Thymus (tissue), 11 donors: ENCODE measurements around the gene RAPGEF1. TPM values are rescaled to one million over a fixed set of nuclear protein-coding genes. Genes with fewer than 3 reads are reported as not detected.
"Not testable (repeated sequence)": the region's sequence is repeated elsewhere in the genome, so short reads cannot be mapped to it uniquely, and the experiment has no call there.

Experiments used
- DNase-seq, 9 donors: peaks; one replicate each; pipeline ENCODE4 v3.0.0-alpha.2; 2013; ENCODE audit warnings: low spot score in 9 of 9, low read depth in 6 of 9, missing footprints in 1 of 9
- H3K27ac ChIP-seq, 2 donors: one replicate each; pipeline ENCODE4 v1.5.1; 2013; ENCODE audit warnings: control low read depth in 1 of 2, low read depth in 1 of 2, low read length in 1 of 2, mild to moderate bottlenecking in 1 of 2, moderate library complexity in 1 of 2
- H3K27me3 ChIP-seq, 2 donors: one replicate each; pipeline ENCODE4 v1.5.1; 2013; ENCODE audit warnings: low read length in 1 of 2; ENCODE audit not compliant: control insufficient read depth in 2 of 2, insufficient read depth in 1 of 2
- H3K36me3 ChIP-seq, 2 donors: one replicate each; pipeline ENCODE4 v1.5.1; 2013; ENCODE audit warnings: low read length in 1 of 2, mild to moderate bottlenecking in 1 of 2, moderate library complexity in 1 of 2; ENCODE audit not compliant: control insufficient read depth in 2 of 2, insufficient read depth in 2 of 2
- H3K4me1 ChIP-seq, 2 donors: one replicate each; pipeline ENCODE4 v1.5.1; 2013; ENCODE audit warnings: low read length in 2 of 2; ENCODE audit not compliant: control insufficient read depth in 2 of 2, insufficient read depth in 2 of 2
- H3K4me3 ChIP-seq, 2 donors: one replicate each; pipeline ENCODE4 v1.5.1; 2013; ENCODE audit warnings: low read length in 2 of 2, control low read depth in 1 of 2, mild to moderate bottlenecking in 1 of 2
- H3K9me3 ChIP-seq, 2 donors: one replicate each; pipeline ENCODE4 v1.5.1; 2013; ENCODE audit warnings: low read length in 1 of 2, mild to moderate bottlenecking in 1 of 2; ENCODE audit not compliant: control insufficient read depth in 2 of 2, insufficient read depth in 1 of 2
- WGBS: extraction: QIAGEN DNeasy Blood & Tissue Kit; methylation state at CpG from one replicate; pipeline ENCODE4 v1.1.7; 2013; 5-methylcytosine and 5-hydroxymethylcytosine counted together
- polyA plus RNA-seq: library from polyadenylated mRNA; stranded (reverse); fragments of 200-250 nt; gene quantifications from one replicate; pipeline ENCODE4 v1.2.3, GENCODE V29; 2013
- total RNA-seq: library from RNA; stranded (reverse); fragments of 120-200 nt; gene quantifications from one replicate; pipeline ENCODE4 v1.2.4, GENCODE V29; 2013
- donor health status: healthy.

The RAPGEF1 gene
- total and polyA plus RNA-seq, 2 donors: 21.6 to 25.9 TPM

DNA sequence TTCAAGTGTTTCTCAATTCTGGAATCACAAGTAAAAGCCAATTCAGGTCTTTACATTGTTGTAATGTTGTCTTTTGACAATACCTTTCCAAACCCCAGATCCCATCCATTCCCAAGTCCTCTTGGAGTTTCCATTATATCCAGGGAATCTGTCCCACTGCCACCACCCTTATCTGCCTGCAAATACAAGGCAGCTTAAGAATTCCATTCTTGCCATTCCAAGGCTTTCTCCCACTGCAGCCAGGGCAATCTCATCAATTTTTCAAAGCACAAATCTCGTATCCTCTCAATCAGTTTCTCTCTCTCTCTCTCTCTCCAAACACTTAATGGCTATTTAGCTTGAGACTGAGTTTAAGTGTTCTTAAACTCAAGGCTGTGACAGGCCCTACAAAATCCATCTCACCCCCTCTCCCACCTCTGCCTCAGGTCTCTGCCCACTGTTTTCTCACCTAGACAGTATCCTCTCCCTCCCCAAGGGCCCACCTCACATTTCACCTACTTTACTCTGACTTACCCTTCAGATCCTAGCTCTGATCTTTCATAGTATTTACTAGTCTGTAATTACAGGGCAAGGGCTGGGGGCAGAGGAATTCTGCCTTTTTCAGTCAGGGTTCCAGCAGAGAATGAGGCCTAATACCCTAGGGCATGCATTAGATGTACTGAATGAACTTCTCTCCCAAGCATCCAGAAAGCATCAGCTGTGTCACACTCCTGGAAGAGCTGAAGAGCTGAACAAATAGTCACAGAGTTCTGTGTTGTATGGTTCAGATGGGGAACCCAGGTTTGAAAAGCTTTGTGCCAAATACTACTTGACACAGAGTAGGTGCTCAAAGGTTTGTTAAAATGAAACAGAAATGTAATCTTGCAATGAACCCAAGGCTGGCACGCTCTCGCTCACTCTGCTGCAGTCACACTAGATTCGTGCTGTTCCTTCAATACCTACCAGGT is 46.0 kb downstream of the RAPGEF1 start:
- Histone ChIP-seq H3K27ac (no peak overlapping the region), H3K4me3 (no peak overlapping the region), H3K27me3 (no peaks in the 10 kb centered on the region), H3K4me1 (peaks cover 6 to 44% of the 10 kb centered on the region in 2 donors), H3K9me3 (no peaks in the 10 kb centered on the region), H3K36me3 (no peaks in the 10 kb centered on the region)
- DNase-seq: no peak
- WGBS: 88% methylated on average over 4 of the region's 4 CpGs

DNA sequence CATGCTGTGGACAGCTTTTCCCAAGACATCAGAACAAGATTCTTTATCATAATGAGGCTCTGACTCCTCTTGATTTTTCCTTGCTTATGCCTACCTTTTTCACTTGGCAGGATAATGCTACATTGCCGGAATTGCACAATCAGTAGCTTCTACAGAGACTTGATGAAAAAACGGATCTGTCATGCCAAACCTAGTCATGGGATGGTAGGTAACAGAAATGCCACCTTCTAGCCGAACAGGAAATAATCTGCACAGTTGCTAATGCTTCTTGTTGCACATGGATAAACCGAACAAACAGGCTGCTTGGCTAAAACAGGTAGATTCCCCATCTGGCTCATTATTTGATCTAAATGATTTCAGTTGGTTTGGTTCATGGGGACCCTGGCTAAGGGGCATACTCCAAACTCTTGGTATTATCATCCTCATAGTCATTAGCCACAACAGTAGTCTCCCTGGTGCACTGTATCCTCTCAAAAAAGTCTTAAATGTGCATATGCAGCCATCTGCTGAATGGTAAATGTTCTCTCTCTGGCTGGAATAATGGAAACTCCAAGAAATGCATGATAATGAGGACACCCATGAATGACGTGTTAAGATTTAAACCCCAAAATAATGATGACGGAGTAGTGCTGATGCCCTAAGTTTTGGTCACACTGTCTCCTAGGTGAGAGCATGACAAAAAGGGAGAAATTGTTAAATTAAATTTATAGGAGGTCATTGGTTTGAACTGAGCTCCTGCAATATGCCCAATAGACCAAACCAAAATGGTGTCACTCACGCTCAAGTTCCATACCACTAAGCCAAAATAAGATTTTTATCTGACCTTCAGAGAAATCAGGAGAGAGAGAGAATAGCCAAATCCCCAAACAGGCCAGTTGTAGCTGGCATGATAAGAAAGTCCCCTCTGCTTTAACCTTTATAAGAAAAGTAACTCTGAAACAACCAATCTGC is 47.0 kb downstream of the RAPGEF1 start:
- WGBS: 94% methylated on average over 7 of the region's 7 CpGs
- H3K9me3 ChIP-seq: no peaks in the 10 kb centered on the region
- no peaks in the 10 kb centered on the region for H3K36me3 ChIP-seq
- no peak overlapping the region for H3K27ac ChIP-seq
- H3K4me1 ChIP-seq: peaks cover 3 to 34% of the 10 kb centered on the region in 2 donors
- no peaks in the 10 kb centered on the region for H3K27me3 ChIP-seq
- no peak for DNase-seq
- no peak overlapping the region for H3K4me3 ChIP-seq

DNA sequence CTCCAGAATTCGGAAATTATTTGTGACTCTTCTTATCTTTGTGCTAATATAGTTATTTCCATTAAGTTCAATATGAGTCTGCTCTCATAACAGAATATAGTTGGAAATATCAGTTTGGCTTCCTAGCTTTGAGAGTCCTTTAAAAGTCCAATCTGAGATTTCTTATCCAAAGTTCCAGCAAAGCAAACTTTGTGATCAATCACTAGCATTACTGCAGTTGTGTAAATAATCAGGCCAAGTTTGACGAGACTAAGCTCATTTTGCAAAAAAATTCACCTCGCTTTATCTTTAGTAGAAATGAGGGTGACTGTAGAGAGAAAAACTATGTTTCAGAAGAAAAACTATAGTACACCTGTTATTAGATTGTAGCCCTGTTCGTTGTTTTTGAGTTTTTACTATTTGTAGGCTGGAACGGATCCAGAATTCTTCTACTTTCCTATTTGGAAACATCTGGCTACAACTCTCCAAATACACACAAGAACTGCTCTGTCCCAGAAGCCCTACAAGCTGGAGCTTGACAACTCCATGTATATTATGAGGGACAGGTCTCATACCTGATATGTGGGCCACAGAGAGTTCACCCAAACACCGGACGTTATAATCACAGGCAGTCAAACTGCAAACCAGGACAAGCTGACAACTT is 47.8 kb downstream of the RAPGEF1 start:
- Histone ChIP-seq H3K27ac (no peak overlapping the region), H3K4me3 (no peak overlapping the region), H3K36me3 (no peaks in the 10 kb centered on the region), H3K4me1 (peaks cover 3 to 26% of the 10 kb centered on the region in 2 donors), H3K27me3 (no peaks in the 10 kb centered on the region), H3K9me3 (no peaks in the 10 kb centered on the region)
- DNase-seq: no peak
- WGBS: 94% methylated on average over 7 of the region's 7 CpGs

DNA sequence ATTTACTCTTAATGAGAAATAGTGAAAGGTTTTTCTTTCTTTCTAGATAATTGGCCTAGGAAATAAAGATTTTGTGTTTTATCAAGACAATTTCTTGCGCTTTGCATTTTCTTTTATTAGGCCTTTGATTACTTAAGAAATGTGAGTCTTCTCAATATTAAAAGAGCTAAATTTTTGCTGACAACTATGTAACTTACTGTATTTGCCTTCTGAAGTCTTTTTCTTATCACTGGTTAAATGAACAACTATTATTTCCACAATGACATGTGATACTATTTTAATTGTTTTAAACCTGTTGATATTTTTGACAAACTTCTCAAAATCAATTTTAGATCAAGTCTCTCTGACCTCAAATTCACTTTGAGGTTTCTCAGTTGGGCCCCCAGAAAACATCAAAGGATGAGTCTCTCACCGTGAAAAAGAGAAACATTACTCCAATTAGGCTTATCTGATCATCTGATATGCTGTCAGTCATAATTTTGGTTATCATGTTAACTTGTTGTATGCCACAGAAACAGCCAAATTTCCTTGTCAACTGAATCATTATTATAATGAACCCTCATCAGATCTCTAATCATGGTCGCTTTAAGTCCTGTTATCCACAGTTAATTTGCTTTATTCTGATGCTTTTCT is 48.8 kb downstream of the RAPGEF1 start:
- Histone ChIP-seq H3K27me3 (no peaks in the 10 kb centered on the region), H3K4me3 (no peak overlapping the region), H3K9me3 (no peaks in the 10 kb centered on the region), H3K36me3 (no peaks in the 10 kb centered on the region), H3K4me1 (peaks cover 3 to 23% of the 10 kb centered on the region in 2 donors), H3K27ac (no peak overlapping the region)
- WGBS: 57% methylated on average over 3 of the region's 3 CpGs
- DNase-seq: no peak

DNA sequence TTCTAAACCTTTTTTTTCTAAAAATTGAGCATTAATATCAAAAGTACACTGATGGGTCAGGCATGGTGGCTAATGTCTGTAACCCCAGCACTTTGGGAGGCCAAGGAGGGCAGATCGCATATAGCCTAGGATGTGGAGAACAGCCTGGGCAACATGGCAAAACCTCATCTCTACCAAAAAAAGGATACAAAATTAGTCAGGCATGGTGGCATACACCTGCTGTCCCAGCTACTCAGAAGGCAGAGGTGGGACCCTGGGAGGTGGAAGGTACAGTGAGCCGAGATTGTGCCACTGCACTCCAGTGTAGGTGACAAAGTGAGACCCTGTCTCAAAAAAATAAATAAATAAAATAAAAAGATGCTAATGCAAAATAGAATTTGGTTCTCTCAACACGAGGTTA is 49.4 kb downstream of the RAPGEF1 start:
- no peak for DNase-seq
- Histone ChIP-seq H3K4me3 (no peak overlapping the region), H3K36me3 (no peaks in the 10 kb centered on the region), H3K27me3 (no peaks in the 10 kb centered on the region), H3K9me3 (no peaks in the 10 kb centered on the region), H3K4me1 (peaks cover 0 to 17% of the 10 kb centered on the region in 2 donors), H3K27ac (no peak overlapping the region)
- WGBS: 94% methylated on average over 3 of the region's 3 CpGs

DNA sequence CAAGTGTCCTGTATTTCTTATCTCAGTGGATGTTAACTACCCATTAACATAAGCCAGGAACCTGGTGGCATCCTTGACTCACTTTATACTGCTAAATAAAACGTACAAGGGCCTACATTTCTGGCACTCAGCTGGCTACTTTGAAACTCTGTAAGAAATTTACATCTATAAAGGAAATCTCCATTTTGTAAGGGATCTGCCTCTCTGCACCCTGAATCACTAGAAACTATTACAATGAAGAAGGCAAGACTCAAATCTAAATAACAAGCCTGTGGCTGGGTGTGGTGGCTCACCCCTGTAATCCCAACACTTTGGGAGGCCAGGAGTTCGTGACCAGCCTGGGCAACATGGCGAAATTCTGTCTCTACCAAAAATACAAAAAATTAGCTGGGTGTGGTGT is 51.5 kb downstream of the RAPGEF1 start:
- H3K27me3 ChIP-seq: no peaks in the 10 kb centered on the region
- peaks cover 0 to 4% of the 10 kb centered on the region in 2 donors for H3K4me1 ChIP-seq
- no peak overlapping the region for H3K4me3 ChIP-seq
- 96% methylated on average over 3 of the region's 3 CpGs for WGBS
- H3K9me3 ChIP-seq: no peaks in the 10 kb centered on the region
- H3K36me3 ChIP-seq: no peaks in the 10 kb centered on the region
- no peak for DNase-seq
- H3K27ac ChIP-seq: no peak overlapping the region

DNA sequence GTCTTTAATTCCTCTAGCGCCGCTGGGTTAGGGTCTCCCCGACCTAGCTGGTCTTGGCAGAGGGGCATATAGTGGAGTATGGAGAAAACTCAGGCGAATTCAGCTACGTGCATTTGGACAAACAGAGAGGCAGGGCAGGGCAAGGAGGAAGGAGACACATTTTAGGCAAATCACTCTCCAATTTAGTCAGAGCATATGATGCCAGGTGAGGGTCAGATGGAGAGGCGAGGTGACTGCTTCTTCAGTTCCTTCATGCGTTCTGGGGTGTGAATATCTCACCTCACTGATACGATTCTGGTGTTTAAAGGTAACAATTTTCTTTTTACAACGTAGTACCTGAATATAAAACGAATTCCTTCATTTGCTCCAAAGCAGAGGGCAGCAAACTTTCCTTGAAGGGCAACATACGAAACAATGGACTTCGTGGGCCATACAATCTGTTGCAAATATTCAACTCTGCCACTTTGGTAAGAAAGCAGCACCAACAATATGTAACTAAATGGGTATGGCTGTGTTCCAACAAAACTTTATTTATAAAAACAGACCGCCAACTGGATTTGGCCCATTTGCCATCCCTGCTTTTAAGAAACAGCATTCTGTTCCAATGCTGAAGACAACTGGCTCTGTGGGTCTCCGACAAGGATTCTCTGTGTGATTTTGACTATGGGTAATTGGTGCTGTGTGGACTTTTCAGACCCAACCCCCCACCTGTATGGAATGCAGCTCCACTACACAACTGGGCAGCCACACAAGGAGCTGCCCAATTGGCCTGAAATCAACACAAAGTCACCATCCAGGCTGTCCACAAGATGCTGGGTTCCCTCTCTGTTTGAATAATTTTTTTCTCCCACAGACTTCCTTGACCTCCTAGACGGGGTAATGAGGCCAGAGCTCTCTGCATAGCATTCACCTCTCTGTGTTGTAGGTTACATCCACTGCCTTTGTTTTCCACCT is 53.8 kb downstream of the RAPGEF1 start:
- Histone ChIP-seq H3K36me3 (no peaks in the 10 kb centered on the region), H3K4me3 (no peak overlapping the region), H3K27me3 (no peaks in the 10 kb centered on the region), H3K27ac (no peak overlapping the region), H3K9me3 (no peaks in the 10 kb centered on the region), H3K4me1 (peaks cover 0 to 4% of the 10 kb centered on the region in 2 donors)
- no peak for DNase-seq
- WGBS: 98% methylated on average over 15 of the region's 15 CpGs

DNA sequence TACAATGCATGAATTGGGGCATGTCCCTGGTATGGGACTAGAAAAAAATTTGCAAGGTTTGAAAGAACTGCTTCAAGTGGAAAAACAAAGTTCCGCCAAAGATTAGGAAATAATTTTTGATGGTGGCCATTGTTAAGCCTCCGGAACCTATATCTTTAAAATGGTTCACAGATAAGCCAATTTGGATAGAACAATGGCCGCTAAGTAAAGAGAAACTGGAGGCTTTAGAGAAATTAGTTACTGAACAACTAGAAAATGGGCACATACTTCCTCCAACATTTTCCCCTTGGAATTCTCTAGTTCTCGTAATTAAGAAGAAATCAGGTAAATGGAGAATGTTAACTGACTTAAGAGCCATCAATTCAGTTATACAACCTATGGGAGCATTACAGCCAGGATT is 56.8 kb downstream of the RAPGEF1 start:
- 98% methylated on average over 4 of the region's 4 CpGs for WGBS
- H3K27me3 ChIP-seq, H3K4me3 ChIP-seq, DNase-seq, H3K36me3 ChIP-seq, H3K27ac ChIP-seq, H3K9me3 ChIP-seq: not testable (repeated sequence)
- H3K4me1 ChIP-seq: peaks cover 15 to 18% of the 10 kb centered on the region in 2 donors
